SU-DHL-6 (cell line): ENCODE results near the gene AHDC1.

ENCODE experiments used
- CTCF ChIP-seq: fragments of 200-600 bp; sonication (generic); IDR thresholded peaks from one replicate; pipeline ENCODE4 v1.5.1; 2017; ENCODE audit warnings: antibody characterized with exemption, mild to moderate bottlenecking, low read length, moderate library complexity; ENCODE audit not compliant: insufficient read depth, poor library complexity, severe bottlenecking
- EZH2phosphoT487 ChIP-seq: fragments of 200-600 bp; sonication (generic), shearing (Covaris generic); conservative IDR thresholded peaks from 2 replicates; pipeline ENCODE4 v1.6.1; 2018; ENCODE audit warnings: mild to moderate bottlenecking, antibody characterized with exemption, low read length, moderate library complexity, mixed read lengths

GRCh38 chr1:27551170-27551952 lies 52.6 kb downstream of the AHDC1 start:
- TF ChIP-seq EZH2phosphoT487 = no peak
- TF ChIP-seq CTCF = no peak
